ENCODE data around the gene CHST12. TPM values are rescaled to one million over a fixed set of nuclear protein-coding genes. Genes with fewer than 3 reads are reported as not detected.

The CHST12 gene
- total RNA-seq, 1 donor from 2014 or later: 15.3 TPM

GRCh38 chr7:2379161-2379560, 24.2 kb upstream of the CHST12 start:
- Histone ChIP-seq H3K9me3 (replicated peaks) (no peaks in the 10 kb centered on the region), H3K36me3 (peaks cover 70% of the 10 kb centered on the region), H3K27me3 (ENCODE audit: low read depth) (no peaks in the 10 kb centered on the region), H3K4me1 (peaks cover 4% of the 10 kb centered on the region), H3K27ac (replicated peaks) (no peak overlapping the region), H3K4me3 (no peak overlapping the region)
- intact Hi-C loops (cut with micrococcal nuclease): no loop called here
- no peak for TF ChIP-seq CTCF (IDR thresholded peaks at IDR 0.05; ENCODE audit: borderline replicate concordance)
- DNase-seq: no peak

- Histone ChIP-seq H3K4me3 (no peak overlapping the region), H3K27me3 (ENCODE audit: low read depth) (no peaks in the 10 kb centered on the region), H3K36me3 (peaks cover 62% of the 10 kb centered on the region), H3K4me1 (peaks cover 4% of the 10 kb centered on the region), H3K9me3 (replicated peaks) (no peaks in the 10 kb centered on the region), H3K27ac (replicated peaks) (no peak overlapping the region)
- DNase-seq: no peak
- no peak for TF ChIP-seq CTCF (IDR thresholded peaks at IDR 0.05; ENCODE audit: borderline replicate concordance)
- intact Hi-C loops (cut with micrococcal nuclease): no loop called here
Observed at GRCh38 chr7:2379821-2380450, 23.5 kb upstream of the CHST12 start.

GRCh38 chr7:2380461-2380860, 22.9 kb upstream of the CHST12 start:
- TF ChIP-seq CTCF (IDR thresholded peaks at IDR 0.05; ENCODE audit: borderline replicate concordance): no peak
- no peak overlapping the region for H3K27ac ChIP-seq (replicated peaks)
- H3K9me3 ChIP-seq (replicated peaks): no peaks in the 10 kb centered on the region
- intact Hi-C loops (cut with micrococcal nuclease): no loop called here
- no peak for DNase-seq
- peaks cover 57% of the 10 kb centered on the region for H3K36me3 ChIP-seq
- H3K27me3 ChIP-seq (ENCODE audit: low read depth): no peaks in the 10 kb centered on the region
- H3K4me3 ChIP-seq: no peak overlapping the region
- peaks cover 4% of the 10 kb centered on the region for H3K4me1 ChIP-seq

GRCh38 chr7:2381227-2381626, 22.2 kb upstream of the CHST12 start:
- Histone ChIP-seq H3K4me1 (peaks cover 4% of the 10 kb centered on the region), H3K9me3 (replicated peaks) (no peaks in the 10 kb centered on the region), H3K36me3 (peaks cover 49% of the 10 kb centered on the region), H3K4me3 (no peak overlapping the region), H3K27ac (replicated peaks) (no peak overlapping the region), H3K27me3 (ENCODE audit: low read depth) (no peaks in the 10 kb centered on the region)
- no peak for TF ChIP-seq CTCF (IDR thresholded peaks at IDR 0.05; ENCODE audit: borderline replicate concordance)
- intact Hi-C loops (cut with micrococcal nuclease): no loop called here
- DNase-seq: no peak

GRCh38 chr7:2381881-2382509, 21.4 kb upstream of the CHST12 start:
- no peak for TF ChIP-seq CTCF (IDR thresholded peaks at IDR 0.05; ENCODE audit: borderline replicate concordance)
- no peaks in the 10 kb centered on the region for H3K9me3 ChIP-seq (replicated peaks)
- DNase-seq: no peak
- H3K4me3 ChIP-seq: no peak overlapping the region
- H3K4me1 ChIP-seq: peaks cover 4% of the 10 kb centered on the region
- peaks cover 42% of the 10 kb centered on the region for H3K36me3 ChIP-seq
- intact Hi-C loops (cut with micrococcal nuclease): no loop called here
- H3K27me3 ChIP-seq (ENCODE audit: low read depth): no peaks in the 10 kb centered on the region
- no peak overlapping the region for H3K27ac ChIP-seq (replicated peaks)

Data from left ventricle myocardium inferior (tissue), 1 donor.